ENCODE measurements around the gene NTM. TPM values are rescaled to one million over a fixed set of nuclear protein-coding genes. Genes with fewer than 3 reads are reported as not detected.

NTM gene
- polyA plus RNA-seq, 1 donor (not counting 4 experiments of a cell fraction or from before 2014, with no cell fraction given) = 47.9 TPM

DNA sequence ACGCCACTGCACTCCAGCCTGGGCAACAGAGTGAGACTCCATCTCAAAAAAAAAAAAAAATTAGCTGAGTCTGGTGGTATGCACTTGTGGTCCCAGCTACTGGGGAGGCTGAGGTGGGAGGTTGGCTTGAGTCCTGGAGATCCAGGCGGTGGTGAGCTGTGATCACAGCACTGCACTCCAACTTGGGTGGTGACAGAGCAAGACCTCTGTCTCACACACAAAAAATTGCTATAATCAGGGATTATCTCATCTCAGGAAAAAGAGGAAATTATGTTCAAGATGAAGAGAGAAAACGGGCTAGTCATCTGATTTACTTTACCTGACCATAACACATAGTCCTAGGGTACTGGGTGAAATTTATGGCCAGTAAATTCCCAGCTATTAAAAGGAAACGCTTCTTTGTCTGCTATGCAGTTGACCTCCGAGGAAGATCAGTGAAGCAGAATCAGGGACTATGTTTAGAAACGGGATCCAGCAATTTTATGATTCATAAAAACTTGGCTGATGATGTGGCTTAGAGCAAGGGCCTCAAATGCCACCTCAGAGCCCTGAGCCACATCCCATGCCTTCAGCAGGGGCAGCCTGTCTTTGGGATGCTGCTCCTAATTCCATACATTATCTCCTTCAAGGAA is 386.2 kb downstream of the NTM start:
- Histone ChIP-seq H3K9ac (ENCODE audit: control insufficient read depth, extremely low read depth, insufficient read depth, low read length) (no peak overlapping the region), H2AFZ (ENCODE audit: control insufficient read depth, low read length) (no peak overlapping the region), H3K4me2 (ENCODE audit: control insufficient read depth, extremely low read depth, insufficient read depth, low read depth, low read length) (no peak overlapping the region), H3K79me2 (ENCODE audit: control insufficient read depth, insufficient read depth, low read length) (no peaks in the 10 kb centered on the region), H3K27me3 (ENCODE audit: control insufficient read depth, extremely low read depth, insufficient read depth, low read length) (no peaks in the 10 kb centered on the region), H3K4me1 (ENCODE audit: control insufficient read depth, extremely low read depth, insufficient read depth, low read length) (no peaks in the 10 kb centered on the region), H3K27ac (ENCODE audit: control insufficient read depth, insufficient read depth, low read length) (no peak overlapping the region), H3K4me3 (ENCODE audit: control insufficient read depth in 2 of 3, extremely low read depth in 1 of 3, insufficient read depth in 2 of 3, low read depth in 1 of 3, low read length in 3 of 3) (no peak overlapping the region), H4K20me1 (ENCODE audit: control insufficient read depth, extremely low read depth, insufficient read depth, low read length) (no peaks in the 10 kb centered on the region), H3K9me3 (ENCODE audit: control insufficient read depth, low read depth, low read length) (no peaks in the 10 kb centered on the region), H3K9me1 (ENCODE audit: control insufficient read depth, extremely low read depth, insufficient read depth, low read length) (no peaks in the 10 kb centered on the region), H3K36me3 (ENCODE audit: control insufficient read depth in 2 of 2, extremely low read depth in 1 of 2, insufficient read depth in 2 of 2, low read length in 2 of 2) (no peaks in the 10 kb centered on the region)
- no peak for DNase-seq (ENCODE audit: low read depth, low spot score)
- FAIRE-seq = no peak
- dilution Hi-C loops (cut with MboI; ENCODE audit: extremely low pct_ligation_motif_present, low sequenced_read_pairs) = no loop called here
- TF ChIP-seq EZH2 (IDR thresholded peaks at IDR 0.05; ENCODE audit: low read length) = no peak
- TF ChIP-seq CTCF (optimal IDR thresholded peaks at IDR 0.05 in 1 of 3, IDR thresholded peaks at IDR 0.05 in 1 of 3, conservative IDR thresholded peaks at IDR 0.05 in 1 of 3; ENCODE audit: extremely low read depth in 1 of 3, insufficient read depth in 2 of 3, low read length in 3 of 3) = no peak

DNA sequence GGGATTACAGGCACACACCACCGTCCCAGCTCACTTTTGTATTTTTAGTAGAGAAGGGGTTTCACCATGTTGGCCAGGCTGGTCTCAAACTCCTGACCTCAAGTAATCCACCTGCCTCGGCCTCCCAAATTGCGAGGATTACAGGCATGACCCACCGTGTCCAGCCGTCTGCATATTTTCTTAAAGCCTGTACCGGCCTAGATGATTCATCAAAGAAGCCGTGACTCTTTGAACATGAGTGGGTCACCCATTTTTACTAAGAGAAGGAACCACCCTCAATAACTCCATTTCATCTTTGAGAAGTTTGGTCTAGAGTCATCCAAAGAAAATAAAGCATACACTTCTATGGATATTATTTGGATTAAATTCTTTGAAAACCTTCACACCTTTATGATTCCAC is 388.3 kb downstream of the NTM start:
- Histone ChIP-seq H3K9me1 (ENCODE audit: control insufficient read depth, extremely low read depth, insufficient read depth, low read length) (no peaks in the 10 kb centered on the region), H3K27me3 (ENCODE audit: control insufficient read depth, extremely low read depth, insufficient read depth, low read length) (no peaks in the 10 kb centered on the region), H3K4me1 (ENCODE audit: control insufficient read depth, extremely low read depth, insufficient read depth, low read length) (no peaks in the 10 kb centered on the region), H3K9ac (ENCODE audit: control insufficient read depth, extremely low read depth, insufficient read depth, low read length) (no peak overlapping the region), H2AFZ (ENCODE audit: control insufficient read depth, low read length) (no peak overlapping the region), H3K9me3 (ENCODE audit: control insufficient read depth, low read depth, low read length) (no peaks in the 10 kb centered on the region), H3K4me3 (ENCODE audit: control insufficient read depth in 2 of 3, extremely low read depth in 1 of 3, insufficient read depth in 2 of 3, low read depth in 1 of 3, low read length in 3 of 3) (no peak overlapping the region), H3K36me3 (ENCODE audit: control insufficient read depth in 2 of 2, extremely low read depth in 1 of 2, insufficient read depth in 2 of 2, low read length in 2 of 2) (no peaks in the 10 kb centered on the region), H4K20me1 (ENCODE audit: control insufficient read depth, extremely low read depth, insufficient read depth, low read length) (no peaks in the 10 kb centered on the region), H3K27ac (ENCODE audit: control insufficient read depth, insufficient read depth, low read length) (no peak overlapping the region), H3K79me2 (ENCODE audit: control insufficient read depth, insufficient read depth, low read length) (no peaks in the 10 kb centered on the region), H3K4me2 (ENCODE audit: control insufficient read depth, extremely low read depth, insufficient read depth, low read depth, low read length) (no peak overlapping the region)
- FAIRE-seq = no peak
- TF ChIP-seq EZH2 (IDR thresholded peaks at IDR 0.05; ENCODE audit: low read length) = no peak
- no peak for TF ChIP-seq CTCF (optimal IDR thresholded peaks at IDR 0.05 in 1 of 3, IDR thresholded peaks at IDR 0.05 in 1 of 3, conservative IDR thresholded peaks at IDR 0.05 in 1 of 3; ENCODE audit: extremely low read depth in 1 of 3, insufficient read depth in 2 of 3, low read length in 3 of 3)
- dilution Hi-C loops (cut with MboI; ENCODE audit: extremely low pct_ligation_motif_present, low sequenced_read_pairs) = no loop called here
- no peak for DNase-seq (ENCODE audit: low read depth, low spot score)
